AG20443 (cell line): Measurements from ENCODE around the gene DBT.

Experiments used
- DNase-seq: peaks from one replicate; pipeline ENCODE4 v3.0.0; 2012; ENCODE audit warnings: low spot score, mixed read lengths

The DBT gene

DNA sequence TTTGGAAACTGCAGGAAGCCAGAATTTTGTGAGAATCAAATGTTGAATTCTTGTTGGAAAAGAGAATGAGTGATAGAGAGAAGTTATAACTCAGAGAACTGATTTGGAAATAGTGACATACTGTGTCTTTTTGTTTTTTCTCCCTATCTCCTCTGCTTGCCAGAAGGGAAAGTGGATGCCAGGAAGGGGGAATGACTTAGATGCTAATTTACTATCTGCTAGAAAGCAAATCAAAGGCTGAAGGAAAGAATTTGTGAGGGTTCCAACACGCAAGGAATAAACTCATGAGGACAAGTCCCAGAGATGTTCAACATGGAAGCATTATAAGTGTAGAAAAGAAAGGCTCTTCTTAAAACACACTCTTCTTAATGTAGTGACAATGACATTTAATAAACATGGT, 51.0 kb downstream of the DBT start:
- DNase-seq, result no peak

GRCh38 chr1:100188617-100189016, 61.0 kb downstream of the DBT start:
- DNase-seq, result peak; percentile 75

GRCh38 chr1:100187912-100188311, 61.7 kb downstream of the DBT start:
- peak; percentile 40 for DNase-seq

GRCh38 chr1:100184536-100184935, 65.1 kb downstream of the DBT start:
- no peak for DNase-seq

DNA sequence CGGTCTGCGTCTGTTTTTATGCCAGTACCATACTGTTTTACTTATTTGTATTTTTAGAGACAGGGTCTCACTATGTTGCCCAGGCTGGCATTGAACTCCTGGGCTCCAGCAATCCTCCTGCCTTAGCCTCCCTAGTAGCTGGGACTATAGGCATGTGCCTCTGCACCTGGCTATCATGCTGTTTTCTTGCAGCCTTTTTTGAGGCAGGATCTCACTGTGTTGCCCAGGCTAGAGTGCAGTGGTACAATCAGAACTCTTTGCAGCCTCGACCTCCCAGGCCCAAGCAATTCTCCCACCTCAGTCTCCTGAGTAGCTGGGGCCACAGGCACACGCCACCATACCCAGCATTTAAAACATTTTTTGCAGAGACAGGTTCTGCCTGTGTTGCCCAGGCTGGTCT, 66.3 kb downstream of the DBT start:
- DNase-seq, result no peak

GRCh38 chr1:100178091-100178490, 71.5 kb downstream of the DBT start, which contains the start of gene LRRC39:
Gene LRRC39 (minus strand): TSS chr1:100178256. CDS start chr1:100168516, 9,740 bp downstream.
- no peak for DNase-seq

GRCh38 chr1:100177295-100178041, 72.2 kb downstream of the DBT start:
- DNase-seq, result no peak

GRCh38 chr1:100168051-100168450, 81.6 kb downstream of the DBT start:
- DNase-seq, result no peak

- no peak for DNase-seq
These were observed 84.9 kb downstream of the DBT start for GRCh38 chr1:100164702-100165101.

- DNase-seq, result peak; percentile 56
These were observed 85.4 kb downstream of the DBT start for GRCh38 chr1:100164216-100164615.

DNA sequence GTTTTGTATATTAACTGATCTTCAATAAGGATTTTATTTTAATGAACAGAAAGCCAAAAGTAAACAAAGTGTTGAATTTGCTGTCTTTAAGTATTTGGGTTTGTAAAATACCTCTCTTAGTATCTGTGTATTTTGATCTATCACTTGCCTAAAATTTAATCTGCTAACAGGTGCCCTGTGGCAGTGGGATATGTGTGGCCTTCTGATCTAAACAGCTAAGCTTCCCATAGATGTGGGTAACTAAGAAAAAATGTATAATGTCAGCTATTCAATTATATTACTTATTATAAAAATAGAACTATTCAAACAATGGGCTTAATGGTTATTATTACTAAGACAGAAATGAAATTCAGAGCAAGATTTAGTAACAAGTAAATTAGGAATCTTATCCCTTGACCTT, 86.8 kb downstream of the DBT start:
- DNase-seq, result no peak

- DNase-seq, result no peak
These were observed 97.4 kb downstream of the DBT start for GRCh38 chr1:100152271-100152670.

DNA sequence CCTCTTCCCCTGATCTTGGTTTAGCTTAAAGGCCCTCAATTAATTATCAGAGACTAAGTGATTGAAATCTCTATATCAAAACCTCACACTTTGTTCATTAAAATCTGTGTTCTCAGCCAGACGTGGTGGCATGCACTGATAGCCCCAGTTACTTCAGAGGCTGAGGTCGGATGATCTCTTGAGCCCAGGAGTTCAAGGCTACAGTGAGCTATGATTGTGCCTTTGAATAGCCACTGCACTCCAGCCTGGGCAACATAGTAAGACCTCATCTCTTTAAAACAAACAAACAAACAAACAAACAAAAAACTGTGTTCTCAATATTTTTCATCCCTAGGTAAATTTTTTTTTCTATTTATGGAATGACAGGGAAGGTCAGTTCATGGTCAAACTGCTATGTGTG, 98.0 kb downstream of the DBT start:
- DNase-seq, result no peak

GRCh38 chr1:100147875-100148274, 101.8 kb downstream of the DBT start:
- DNase-seq, result no peak

- DNase-seq, result no peak
These were observed 102.7 kb downstream of the DBT start for GRCh38 chr1:100146958-100147357.

DNA sequence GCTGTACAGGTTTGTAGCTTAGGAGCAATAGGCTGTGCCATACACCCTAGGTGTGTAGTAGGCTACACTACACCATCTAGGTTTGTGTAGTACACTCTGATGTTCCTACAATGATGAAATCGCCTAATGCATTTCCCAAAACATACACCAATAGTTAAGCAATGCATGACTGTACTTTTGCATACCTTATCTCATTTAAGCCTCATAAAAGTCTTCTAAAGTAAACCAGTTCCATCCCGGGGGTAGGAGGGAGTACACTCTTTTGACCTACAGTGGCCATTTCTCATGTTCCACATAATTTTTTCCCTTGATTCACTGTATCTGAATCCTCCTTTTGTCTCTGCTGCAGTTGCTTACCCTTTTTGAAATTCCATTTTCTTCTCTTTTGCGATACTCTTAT, 104.5 kb downstream of the DBT start:
- no peak for DNase-seq

DNA sequence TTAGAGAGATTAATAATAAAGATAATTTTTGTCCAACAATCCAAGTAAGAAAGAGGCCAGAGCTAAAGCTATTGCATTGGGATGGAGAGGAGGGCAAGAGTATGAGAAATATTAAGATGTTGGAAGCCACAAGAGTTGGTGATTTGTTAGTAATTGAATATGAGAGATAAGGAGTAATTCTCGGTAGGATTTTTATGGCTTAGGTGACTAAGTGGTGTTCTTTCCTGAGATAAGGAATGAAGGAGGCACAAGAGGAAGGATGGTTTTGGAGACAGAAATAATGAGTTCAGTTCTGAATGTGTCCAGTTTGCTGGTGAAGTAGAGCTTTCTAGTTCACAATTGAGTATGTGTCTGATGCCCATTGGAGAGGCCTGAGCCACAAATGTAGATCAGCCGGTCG, 107.3 kb downstream of the DBT start:
- DNase-seq, result no peak

GRCh38 chr1:100141192-100141591, 108.4 kb downstream of the DBT start:
- DNase-seq, result no peak

DNA sequence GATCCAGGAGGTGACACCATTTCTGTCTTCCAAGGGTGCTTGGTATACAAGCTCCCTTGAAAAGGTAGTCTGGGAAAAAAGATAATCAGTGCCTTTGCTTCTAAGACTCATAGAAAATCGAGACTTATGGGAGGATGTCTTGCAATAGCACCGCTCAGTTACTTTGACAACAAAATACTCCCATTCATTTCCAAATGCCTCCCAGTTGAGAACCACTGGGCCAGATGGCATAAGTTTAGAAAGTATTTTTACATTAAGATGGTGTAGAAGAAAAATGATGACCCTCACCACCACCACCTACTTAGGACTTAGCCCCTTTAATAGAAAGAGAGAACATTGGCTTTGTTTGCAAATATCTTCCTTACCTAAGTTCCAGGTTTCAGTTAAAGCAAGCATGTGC, 112.0 kb downstream of the DBT start:
- no peak for DNase-seq
